H1 (cell line): ENCODE measurements around the gene ASH1L. TPM values are rescaled to one million over a fixed set of nuclear protein-coding genes. Genes with fewer than 3 reads are reported as not detected.

Experiments used
- CTCF ChIA-PET: fragments of 300-600 bp; sonication (Branson Sonifier 250); formaldehyde crosslinking; loops from one replicate; lab custom pipeline; 2021; ENCODE audit not compliant: partially characterized antibody; lab: Charles Lee
- POLR2A ChIA-PET: fragments of 300-600 bp; sonication (Branson Sonifier 250); formaldehyde crosslinking; loops from one replicate; lab custom pipeline; 2021; ENCODE audit warnings: inconsistent platforms; ENCODE audit not compliant: partially characterized antibody; lab: Charles Lee
- DNase-seq, 2 experiments: peaks; one replicate each; pipeline versions ENCODE4 v3.0.0 to v3.0.0-alpha.2; 2010 to 2022; ENCODE audit warnings: low spot score in 2 of 2, low read depth in 1 of 2, mixed read lengths in 1 of 2
- FAIRE-seq: peaks from 2 replicates; lab custom pipeline; 2011; peaks lifted over from hg19 to GRCh38; lab: Jason Lieb, UNC
- H2AFZ ChIP-seq: 2 replicates; pipeline ENCODE4 v1.8.1; 2012; ENCODE audit warnings: low read length, inconsistent platforms
- H2AK5ac ChIP-seq: 2 replicates; pipeline ENCODE4 v1.6.1; 2013; ENCODE audit warnings: low read depth, low read length
- H2BK120ac ChIP-seq: replicated peaks from 2 replicates; pipeline ENCODE3; 2013; ENCODE audit warnings: low read depth, low read length, inconsistent platforms
- H2BK12ac ChIP-seq: 2 replicates; pipeline ENCODE4 v1.6.1; 2013; ENCODE audit warnings: low read depth, low read length
- H2BK15ac ChIP-seq: 2 replicates; pipeline ENCODE4 v1.6.1; 2013; ENCODE audit warnings: low read length
- H2BK20ac ChIP-seq: 2 replicates; pipeline ENCODE4 v1.6.1; 2013; ENCODE audit warnings: low read length
- H2BK5ac ChIP-seq: 2 replicates; pipeline ENCODE4 v1.6.1; 2013; ENCODE audit warnings: low read depth, low read length
- H3K14ac ChIP-seq: 2 replicates; pipeline ENCODE4 v1.6.1; 2013; ENCODE audit warnings: inconsistent platforms; ENCODE audit not compliant: insufficient read length
- H3K18ac ChIP-seq: 2 replicates; pipeline ENCODE4 v1.6.1; 2013; ENCODE audit warnings: low read length; ENCODE audit errors: extremely low read depth
- H3K23ac ChIP-seq: 2 replicates; pipeline ENCODE4 v1.6.1; 2013; ENCODE audit warnings: inconsistent platforms; ENCODE audit not compliant: insufficient read length
- H3K23me2 ChIP-seq: 2 replicates; pipeline ENCODE4 v1.6.1; 2013; ENCODE audit warnings: low read depth, low read length
- H3K27ac ChIP-seq: 2 replicates; pipeline ENCODE4 v1.6.1; 2011; ENCODE audit warnings: low read depth, low read length, inconsistent platforms
- H3K27me3 ChIP-seq, 4 experiments: replicated peaks in 1 of 4; 1 replicate in 1 of 4; 2 replicates in 3 of 4; pipeline versions ENCODE4 v1.6.1 to v1.8.1; 2011 to 2013; ENCODE audit warnings: low read length in 3 of 4, mild to moderate bottlenecking in 3 of 4, inconsistent platforms in 2 of 4, mixed read lengths in 2 of 4, moderate library complexity in 1 of 4; ENCODE audit not compliant: control insufficient read depth in 3 of 4, insufficient read depth in 3 of 4; ENCODE audit errors: extremely low read depth in 1 of 4
- H3K36me3 ChIP-seq, 4 experiments: 2 replicates each; pipeline versions ENCODE4 v1.6.1 to v1.8.1; 2011 to 2013; ENCODE audit warnings: mild to moderate bottlenecking in 4 of 4, low read length in 3 of 4, moderate library complexity in 2 of 4, control low read depth in 1 of 4, inconsistent platforms in 1 of 4; ENCODE audit not compliant: insufficient read depth in 4 of 4, control insufficient read depth in 2 of 4
- H3K4ac ChIP-seq: replicated peaks from 2 replicates; pipeline ENCODE3; 2013; ENCODE audit warnings: low read length, low read depth, mixed read lengths, inconsistent platforms; ENCODE audit not compliant: insufficient read length
- H3K4me1 ChIP-seq, 4 experiments: replicated peaks in 1 of 4; 1 replicate in 1 of 4; 2 replicates in 3 of 4; pipeline versions ENCODE4 v1.6.1 to v1.8.1; 2011 to 2013; ENCODE audit warnings: low read length in 3 of 4, inconsistent platforms in 2 of 4, mixed read lengths in 1 of 4; ENCODE audit not compliant: insufficient read depth in 4 of 4, control insufficient read depth in 3 of 4
- H3K4me2 ChIP-seq, 2 experiments: 2 replicates each; pipeline versions ENCODE4 v1.6.1 to v1.8.1; 2011 to 2013; ENCODE audit warnings: low read depth in 2 of 2, low read length in 2 of 2, control low read depth in 1 of 2, inconsistent platforms in 1 of 2, mild to moderate bottlenecking in 1 of 2; ENCODE audit not compliant: insufficient read depth in 1 of 2
- H3K4me3 ChIP-seq, 4 experiments: fragments of 200-600, 300-600 bp in 1 of 4; sonication (generic), shearing (Covaris generic), sonication (Bioruptor Twin) in 1 of 4; 2 replicates each; pipeline versions ENCODE4 v1.5.1 to v1.8.1; 2011 to 2016; ENCODE audit warnings: low read length in 4 of 4, low read depth in 3 of 4, control low read depth in 2 of 4, inconsistent platforms in 2 of 4, mild to moderate bottlenecking in 2 of 4, mixed read lengths in 1 of 4, moderate library complexity in 1 of 4; ENCODE audit not compliant: insufficient read depth in 2 of 4; ENCODE audit errors: extremely low read depth in 1 of 4
- H3K56ac ChIP-seq: replicated peaks from 2 replicates; pipeline ENCODE3; 2013; ENCODE audit warnings: low read depth, mild to moderate bottlenecking, mixed read lengths, low read length, inconsistent platforms; ENCODE audit not compliant: insufficient read length
- H3K79me1 ChIP-seq: 2 replicates; pipeline ENCODE4 v1.6.1; 2013; ENCODE audit warnings: low read depth, low read length, control low read depth
- H3K79me2 ChIP-seq, 2 experiments: 2 replicates each; pipeline versions ENCODE4 v1.6.1 to v1.8.1; 2012 to 2013; ENCODE audit warnings: low read length in 2 of 2, mild to moderate bottlenecking in 2 of 2, inconsistent platforms in 1 of 2; ENCODE audit not compliant: insufficient read depth in 2 of 2, control insufficient read depth in 1 of 2
- H3K9ac ChIP-seq, 4 experiments: replicated peaks in 1 of 4; 1 replicate in 1 of 4; 2 replicates in 3 of 4; pipeline versions ENCODE4 v1.6.1 to v1.8.1; 2011 to 2013; ENCODE audit warnings: low read depth in 3 of 4, low read length in 3 of 4, control low read depth in 2 of 4, mild to moderate bottlenecking in 2 of 4, moderate library complexity in 2 of 4, inconsistent platforms in 1 of 4; ENCODE audit errors: extremely low read depth in 1 of 4
- H3K9me3 ChIP-seq, 2 experiments: 2 replicates each; pipeline versions ENCODE4 v1.6.1 to v1.8.1; 2012 to 2013; ENCODE audit warnings: mild to moderate bottlenecking in 2 of 2, moderate library complexity in 2 of 2, control low read depth in 1 of 2, inconsistent platforms in 1 of 2, low read depth in 1 of 2, low read length in 1 of 2, mixed read lengths in 1 of 2; ENCODE audit not compliant: insufficient read depth in 2 of 2
- H4K20me1 ChIP-seq, 2 experiments: replicated peaks in 1 of 2; 2 replicates each; pipeline versions ENCODE3 to v1.8.1; 2011 to 2013; ENCODE audit warnings: inconsistent platforms in 2 of 2, low read length in 2 of 2, mild to moderate bottlenecking in 1 of 2; ENCODE audit not compliant: insufficient read depth in 2 of 2, control insufficient read depth in 1 of 2
- H4K5ac ChIP-seq: 2 replicates; pipeline ENCODE4 v1.6.1; 2013; ENCODE audit warnings: low read length, low read depth, mixed read lengths, inconsistent platforms; ENCODE audit not compliant: insufficient read length
- H4K8ac ChIP-seq: 2 replicates; pipeline ENCODE4 v1.8.0; 2013; ENCODE audit warnings: mild to moderate bottlenecking, moderate library complexity, low read length, inconsistent platforms; ENCODE audit not compliant: insufficient read depth; ENCODE audit errors: extremely low read depth
- H4K91ac ChIP-seq: replicated peaks from 2 replicates; pipeline ENCODE3; 2013; ENCODE audit warnings: low read length, mixed read lengths, inconsistent platforms; ENCODE audit not compliant: insufficient read length
- BACH1 ChIP-seq: IDR thresholded peaks from 2 replicates; pipeline ENCODE4 v1.6.1; 2012; ENCODE audit warnings: low read length, improper control_type of control experiment
- HDAC2 ChIP-seq, 2 experiments: fragments of 300-600 bp in 1 of 2; sonication (generic) in 1 of 2; IDR thresholded peaks; 2 replicates each; pipeline ENCODE4 v1.6.1; 2011 to 2012; ENCODE audit warnings: low read depth in 2 of 2, low read length in 2 of 2, mild to moderate bottlenecking in 2 of 2, moderate library complexity in 2 of 2, borderline replicate concordance in 1 of 2, inconsistent platforms in 1 of 2
- HDAC6 ChIP-seq: IDR thresholded peaks from one replicate; pipeline ENCODE4 v1.7.1; 2012; ENCODE audit warnings: low read depth, mild to moderate bottlenecking, inconsistent platforms, low read length, moderate library complexity
- JUN ChIP-seq: IDR thresholded peaks from 2 replicates; pipeline ENCODE4 v1.6.1; 2011; ENCODE audit warnings: low read depth, mild to moderate bottlenecking, improper control_type of control experiment, low read length
- SP4 ChIP-seq: IDR thresholded peaks from 2 replicates; pipeline ENCODE4 v1.6.1; 2012; ENCODE audit warnings: low read length, inconsistent platforms
- SRF ChIP-seq: IDR thresholded peaks from 2 replicates; pipeline ENCODE4 v1.6.1; 2011; ENCODE audit warnings: mild to moderate bottlenecking, low read depth, low read length, moderate library complexity
- WGBS, 2 experiments: shearing (Covaris generic) in 1 of 2; methylation state at CpG; one replicate each; pipeline versions ENCODE4 v1.1.6 to v1.1.7; 2013 to 2015; ENCODE audit warnings: low lambda C conversion rate in 2 of 2, mixed read lengths in 2 of 2, inconsistent platforms in 1 of 2, low coverage in 1 of 2, missing lambda C conversion rate in 1 of 2; ENCODE audit not compliant: insufficient replicate concordance in 2 of 2, insufficient coverage in 1 of 2, insufficient read length in 1 of 2; ENCODE audit errors: extremely low coverage in 1 of 2, missing lambda C conversion rate in 1 of 2; 5-methylcytosine and 5-hydroxymethylcytosine counted together
- polyA plus RNA-seq, 7 experiments: library from polyadenylated mRNA; depleted of rRNA in 3 of 7; stranded (reverse) in 5 of 7; unstranded in 2 of 7; fragments of >200 nt in 5 of 7; fragments of 200-250 nt in 2 of 7; gene quantifications; 1 replicate in 5 of 7; 2 replicates in 1 of 7; 4 replicates in 1 of 7; pipeline versions ENCODE4 v1.2.1 to v1.2.3, GENCODE V29; 2011 to 2013; ENCODE audit warnings: missing spikeins in 2 of 7, mixed read lengths in 2 of 7
- total RNA-seq: library from RNA; stranded (reverse); fragmentation: NEBNext Ultra II Directional; extraction: Animal tissue kit (Norgen Biotek cat#: 25700); gene quantifications from 2 replicates; pipeline ENCODE4 v1.2.1, GENCODE V29; 2021
- TF ChIP-seq, protein P1 (sequence below): IDR thresholded peaks from 2 replicates; pipeline ENCODE4 v1.6.1; 2012; ENCODE audit warnings: low read length, inconsistent platforms

The ASH1L gene
- total and polyA plus RNA-seq, 2 of the 8 experiments (the other 6 are each of a cell fraction or from before 2014, with no cell fraction given) = 7.5 to 27.6 TPM

DNA sequence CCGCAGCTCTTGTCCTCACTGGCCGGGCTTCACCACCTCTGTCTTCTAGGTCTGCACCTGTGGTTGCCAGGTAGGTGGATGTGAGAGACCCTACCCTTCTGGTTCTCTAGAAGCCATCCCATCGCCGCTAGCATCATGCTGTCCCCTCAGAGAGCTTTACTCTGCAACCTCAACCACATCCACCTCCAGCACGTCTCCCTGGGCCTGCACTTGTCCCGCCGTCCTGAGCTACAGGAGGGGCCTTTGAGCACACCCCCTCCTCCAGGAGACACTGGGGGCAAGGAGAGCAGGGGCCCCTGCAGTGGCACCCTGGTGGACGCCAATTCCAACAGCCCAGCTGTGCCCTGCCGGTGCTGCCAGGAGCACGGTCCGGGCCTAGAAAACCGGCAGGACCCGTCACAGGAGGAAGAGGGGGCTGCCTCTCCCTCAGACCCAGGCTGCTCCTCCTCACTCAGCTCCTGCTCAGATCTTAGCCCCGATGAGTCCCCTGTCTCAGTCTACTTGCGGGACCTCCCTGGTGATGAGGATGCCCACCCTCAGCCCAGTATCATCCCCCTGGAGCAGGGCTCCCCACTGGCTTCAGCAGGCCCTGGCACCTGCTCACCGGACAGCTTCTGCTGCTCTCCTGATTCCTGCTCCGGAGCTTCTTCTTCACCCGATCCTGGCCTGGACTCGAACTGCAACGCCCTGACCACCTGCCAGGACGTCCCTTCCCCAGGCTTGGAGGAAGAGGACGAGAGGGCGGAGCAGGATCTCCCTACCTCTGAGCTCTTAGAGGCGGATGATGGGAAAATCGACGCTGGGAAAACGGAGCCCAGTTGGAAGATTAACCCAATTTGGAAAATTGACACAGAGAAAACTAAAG is 240.7 kb downstream of the ASH1L start:
- peaks cover 0 to 5% (median 3%) of the 10 kb centered on the region in 4 experiments; a peak in 4 of 7 replicates for H3K27me3 ChIP-seq
- ChIA-PET CTCF (interaction anchor here (0.6 to 15.0 kb wide), 16 partner anchors 15 to 282 kb away, joined by 3 to 227 read pairs (median 5); partner anchors contain the start of genes CLK2, ENTREP3, FDPS and HCN3), POLR2A (interaction anchor here (0.6 to 4.0 kb wide), 21 partner anchors 9 to 127 kb away, joined by 3 to 21 read pairs (median 4); partner anchors contain the start of genes CLK2, HCN3, MTX1 and SCAMP3)
- peaks cover 16% of the 10 kb centered on the region; the same call in 1 of the 2 replicates for H3K23me2 ChIP-seq
- H3K27ac ChIP-seq = no peak overlapping the region
- H3K4ac ChIP-seq = peak overlapping the region; percentile 44
- no peak overlapping the region for H3K56ac ChIP-seq
- no peak overlapping the region for H3K9ac ChIP-seq
- H3K14ac ChIP-seq = no peak overlapping the region
- H2BK15ac ChIP-seq = 0 out of 2 replicates have a peak overlapping the region, but pooled peaks have one; percentile 29
- peak in 1 of 2 experiments; percentile 55 for DNase-seq
- peak overlapping the region; percentile 35; the same call in 1 of the 2 replicates for H2BK5ac ChIP-seq
- no peak overlapping the region; the same call in 1 of the 2 replicates for H3K18ac ChIP-seq
- peaks cover 0 to 4% of the 10 kb centered on the region in 2 experiments; a peak in 1 of 4 replicates for H3K79me2 ChIP-seq
- no peak overlapping the region for H2BK120ac ChIP-seq
- H2AFZ ChIP-seq = no peak overlapping the region
- H3K4me2 ChIP-seq = peak overlapping the region; percentile 73 to 97
- no peak overlapping the region for H4K91ac ChIP-seq
- peak overlapping the region; percentile 22; the same call in 1 of the 2 replicates for H4K8ac ChIP-seq
- no peak overlapping the region; the same call in 1 of the 2 replicates for H2AK5ac ChIP-seq
- no peak overlapping the region for H2BK12ac ChIP-seq
- no peak overlapping the region for H3K23ac ChIP-seq
- H3K79me1 ChIP-seq = peaks cover 4% of the 10 kb centered on the region
- 48% methylated on average over 27 of the region's 27 CpGs; no CpG with 5 or more reads in 1 of the 2 experiments for WGBS, 2 experiments
- H2BK20ac ChIP-seq = no peak overlapping the region
- peak overlapping the region; percentile 65 to 94 (median 84); a peak in 7 of 8 replicates for H3K4me3 ChIP-seq
- peaks cover 8 to 20% of the 10 kb centered on the region in 2 experiments for H4K20me1 ChIP-seq
- H3K9me3 ChIP-seq = no peaks in the 10 kb centered on the region
- peaks cover 4 to 28% (median 16%) of the 10 kb centered on the region in 4 experiments; a peak in 6 of 8 replicates for H3K36me3 ChIP-seq
- H3K4me1 ChIP-seq = peaks cover 8 to 26% (median 14%) of the 10 kb centered on the region in 4 experiments; a peak in 6 of 7 replicates
- no peak for FAIRE-seq
- H4K5ac ChIP-seq = no peak overlapping the region
- no peak for TF ChIP-seq SP4
- TF ChIP-seq, protein P1, sequence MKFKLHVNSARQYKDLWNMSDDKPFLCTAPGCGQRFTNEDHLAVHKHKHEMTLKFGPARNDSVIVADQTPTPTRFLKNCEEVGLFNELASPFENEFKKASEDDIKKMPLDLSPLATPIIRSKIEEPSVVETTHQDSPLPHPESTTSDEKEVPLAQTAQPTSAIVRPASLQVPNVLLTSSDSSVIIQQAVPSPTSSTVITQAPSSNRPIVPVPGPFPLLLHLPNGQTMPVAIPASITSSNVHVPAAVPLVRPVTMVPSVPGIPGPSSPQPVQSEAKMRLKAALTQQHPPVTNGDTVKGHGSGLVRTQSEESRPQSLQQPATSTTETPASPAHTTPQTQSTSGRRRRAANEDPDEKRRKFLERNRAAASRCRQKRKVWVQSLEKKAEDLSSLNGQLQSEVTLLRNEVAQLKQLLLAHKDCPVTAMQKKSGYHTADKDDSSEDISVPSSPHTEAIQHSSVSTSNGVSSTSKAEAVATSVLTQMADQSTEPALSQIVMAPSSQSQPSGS = no peak
- no peak for TF ChIP-seq HDAC2 (IDR thresholded peaks at IDR 0.05; ENCODE audit: borderline replicate concordance in 1 of 2, low read depth in 2 of 2, low read length in 2 of 2)
- no peak for TF ChIP-seq SRF
- TF ChIP-seq JUN = no peak
- no peak for TF ChIP-seq HDAC6
- TF ChIP-seq BACH1 = no peak
